Chondrocyte (in vitro differentiated cells): ENCODE measurements around the gene DHRS11. TPM values are rescaled to one million over a fixed set of nuclear protein-coding genes. Genes with fewer than 3 reads are reported as not detected.

Experiments
- DNase-seq: peaks from one replicate; pipeline ENCODE4 v3.0.0; 2021; ENCODE audit warnings: mixed read lengths, low spot score
- H3K27ac Mint-ChIP-seq: one replicate; pipeline ENCODE4 v1.8.0; 2021; ENCODE audit warnings: mild to moderate bottlenecking, moderate library complexity, mixed read lengths; ENCODE audit not compliant: unreplicated experiment
- H3K27me3 Mint-ChIP-seq: 2 replicates; pipeline ENCODE4 v1.8.0; 2021; ENCODE audit warnings: low read depth, mixed read lengths
- H3K36me3 Mint-ChIP-seq: 2 replicates; pipeline ENCODE4 v1.8.0; 2021; ENCODE audit warnings: low read depth, mixed read lengths
- H3K4me1 Mint-ChIP-seq: 2 replicates; pipeline ENCODE4 v1.8.0; 2021; ENCODE audit warnings: low read depth, mild to moderate bottlenecking, mixed read lengths
- H3K4me3 Mint-ChIP-seq: one replicate; pipeline ENCODE4 v1.8.0; 2021; ENCODE audit warnings: mild to moderate bottlenecking, moderate library complexity, mixed read lengths; ENCODE audit not compliant: unreplicated experiment
- H3K9me3 Mint-ChIP-seq: 2 replicates; pipeline ENCODE4 v1.8.0; 2021; ENCODE audit warnings: low read depth, mixed read lengths
- CTCF ChIP-seq: fragments of 200-600 bp; sonication (generic); IDR thresholded peaks from 2 replicates; pipeline ENCODE4 v1.5.0; 2021; ENCODE audit warnings: antibody characterized with exemption, mild to moderate bottlenecking, moderate library complexity
- total RNA-seq: library from RNA; stranded (reverse); gene quantifications from 3 replicates; pipeline ENCODE4 v1.2.1, GENCODE V29; 2021

DHRS11 gene
- total RNA-seq, 1 donor from 2014 or later, result 4.2 TPM

DNA sequence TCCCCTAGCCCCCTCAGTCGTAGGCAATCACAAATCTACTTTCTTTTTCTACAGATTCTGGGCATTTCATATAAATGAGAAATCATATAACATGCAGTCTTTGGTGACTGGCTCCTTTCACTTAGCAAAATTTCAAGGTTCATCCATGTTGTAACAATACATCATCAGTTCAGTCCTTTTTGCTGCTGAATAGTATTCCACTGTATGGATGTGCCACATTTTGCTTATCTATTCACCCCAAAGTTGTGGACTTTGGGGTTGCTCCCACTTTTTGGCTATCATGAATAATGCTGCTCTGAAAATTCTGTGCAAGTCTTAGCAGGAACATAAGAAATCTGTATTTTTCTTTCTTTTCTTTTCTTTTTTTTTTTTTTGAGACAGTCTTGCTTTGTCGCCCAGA is 48.7 kb downstream of the DHRS11 start:
- Mint-ChIP-seq H3K36me3 (no peaks in the 10 kb centered on the region), H3K9me3 (no peaks in the 10 kb centered on the region), H3K4me3 (no peak overlapping the region), H3K27me3 (peaks cover 75% of the 10 kb centered on the region), H3K4me1 (peaks cover 16% of the 10 kb centered on the region), H3K27ac (no peak overlapping the region)
- no peak for DNase-seq
- no peak for TF ChIP-seq CTCF

DNA sequence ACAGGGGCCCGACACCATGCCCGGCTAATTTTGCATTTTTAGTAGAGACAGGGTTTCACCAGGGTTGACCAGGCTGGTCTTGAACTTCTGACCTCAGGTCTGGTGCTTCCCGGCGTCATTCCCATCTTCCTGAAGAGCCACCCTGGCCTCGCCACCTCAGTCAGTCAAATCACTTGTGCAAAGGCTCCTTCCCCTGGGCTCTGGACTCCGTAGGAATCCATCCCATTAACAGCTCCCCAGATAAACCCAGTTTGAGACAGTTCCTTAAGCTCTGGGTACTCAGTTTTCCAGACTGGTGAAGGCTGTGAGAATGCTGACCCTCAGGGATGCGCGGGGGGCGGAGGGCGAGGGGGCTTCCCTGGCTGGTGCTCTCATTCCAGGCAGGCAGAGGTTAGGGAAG is 49.2 kb downstream of the DHRS11 start:
- Mint-ChIP-seq H3K4me3 (peak overlapping the region; percentile 73), H3K27me3 (peaks cover 77% of the 10 kb centered on the region), H3K9me3 (no peaks in the 10 kb centered on the region), H3K36me3 (no peaks in the 10 kb centered on the region), H3K4me1 (peaks cover 16% of the 10 kb centered on the region), H3K27ac (no peak overlapping the region)
- no peak for DNase-seq
- no peak for TF ChIP-seq CTCF

DNA sequence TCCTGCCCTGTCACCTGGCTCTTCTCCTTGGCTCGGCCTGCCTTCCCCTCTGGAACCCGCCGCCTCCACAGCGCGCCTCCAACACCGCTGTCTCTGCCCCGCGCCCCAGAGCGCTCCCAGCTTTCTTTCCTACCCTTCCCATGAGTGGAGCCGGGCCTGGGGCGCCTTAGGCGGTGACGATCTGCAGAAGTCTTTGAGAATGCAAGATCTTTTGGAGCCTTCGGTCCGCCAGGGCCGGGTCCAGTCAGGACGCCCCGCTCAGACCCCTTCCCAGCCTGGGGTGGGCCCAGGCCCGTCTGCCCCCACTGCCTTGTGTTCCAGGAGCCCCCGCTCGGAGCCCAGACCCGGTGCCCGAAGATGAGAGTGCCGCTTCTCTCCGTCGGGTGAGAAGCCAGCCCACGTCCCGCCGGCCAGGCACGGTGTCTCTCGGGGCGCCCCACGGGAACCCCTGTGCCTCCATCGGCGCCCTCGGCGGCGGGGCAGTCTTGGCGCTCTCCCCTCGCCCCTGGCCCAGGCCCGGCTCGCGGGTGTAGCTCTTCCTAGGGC is 49.7 kb downstream of the DHRS11 start:
- Mint-ChIP-seq H3K4me3 (peak overlapping the region; percentile 73), H3K9me3 (no peaks in the 10 kb centered on the region), H3K36me3 (no peaks in the 10 kb centered on the region), H3K27me3 (peaks cover 80% of the 10 kb centered on the region), H3K27ac (no peak overlapping the region), H3K4me1 (peaks cover 16% of the 10 kb centered on the region)
- TF ChIP-seq CTCF, result no peak
- DNase-seq, result no peak

DNA sequence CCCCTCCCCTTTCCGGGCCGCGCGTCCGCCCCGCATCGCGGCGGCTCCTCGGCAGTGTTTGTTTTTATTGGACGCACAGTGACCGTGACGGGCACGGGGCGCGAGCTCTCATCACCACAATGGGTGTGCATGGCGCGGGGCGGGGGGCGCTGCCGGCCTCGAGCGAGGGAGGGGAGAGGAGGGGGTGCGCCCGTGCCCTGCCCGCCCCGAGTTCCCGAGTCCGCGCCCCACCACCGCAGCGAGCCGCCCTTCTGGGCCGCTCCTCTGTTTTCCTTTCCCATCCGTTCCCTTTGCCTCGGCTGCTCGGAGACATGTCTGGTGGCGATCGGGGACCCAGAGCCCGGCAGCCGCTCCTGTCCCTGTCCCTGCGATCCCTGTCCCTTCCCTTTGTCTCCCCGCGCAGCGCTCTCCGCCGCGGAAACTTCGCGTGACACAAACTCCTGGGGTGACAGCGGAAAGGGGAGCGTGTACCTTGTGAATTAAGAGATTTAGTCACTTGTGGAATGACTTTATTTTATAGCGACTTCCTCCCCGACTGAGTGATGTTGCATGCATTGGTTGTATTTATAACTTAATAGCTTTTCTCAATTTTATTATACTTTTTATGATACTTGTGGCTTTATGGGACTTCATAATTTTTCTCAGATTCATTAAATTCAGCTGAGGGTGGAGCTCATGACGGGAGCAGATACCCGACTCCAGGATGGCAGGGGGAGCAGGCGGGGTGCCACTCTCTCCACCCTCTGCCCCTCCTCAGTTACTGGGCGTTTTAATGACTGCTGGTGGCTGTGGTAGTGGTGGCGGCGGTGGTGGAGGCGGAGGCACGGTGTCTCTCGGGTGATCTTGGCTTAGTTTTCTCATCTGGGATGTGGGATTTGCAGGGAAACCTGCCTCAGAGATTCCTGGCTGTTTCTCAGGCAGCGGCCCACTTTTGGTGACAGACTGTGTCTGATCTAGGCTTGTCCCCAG is 50.5 kb downstream of the DHRS11 start:
- peak overlapping the region; percentile 73 for H3K4me3 Mint-ChIP-seq
- peaks cover 16% of the 10 kb centered on the region for H3K4me1 Mint-ChIP-seq
- H3K36me3 Mint-ChIP-seq, result peaks cover 2% of the 10 kb centered on the region
- H3K27me3 Mint-ChIP-seq, result peaks cover 80% of the 10 kb centered on the region
- DNase-seq, result no peak
- no peaks in the 10 kb centered on the region for H3K9me3 Mint-ChIP-seq
- no peak overlapping the region for H3K27ac Mint-ChIP-seq
- peak; percentile 9 for TF ChIP-seq CTCF

GRCh38 chr17:36643086-36643685 is 51.5 kb downstream of the DHRS11 start:
- peaks cover 16% of the 10 kb centered on the region for H3K4me1 Mint-ChIP-seq
- no peak overlapping the region for H3K4me3 Mint-ChIP-seq
- peaks cover 2% of the 10 kb centered on the region for H3K36me3 Mint-ChIP-seq
- H3K27me3 Mint-ChIP-seq, result peaks cover 73% of the 10 kb centered on the region
- no peak for DNase-seq
- no peak overlapping the region for H3K27ac Mint-ChIP-seq
- TF ChIP-seq CTCF, result no peak
- no peaks in the 10 kb centered on the region for H3K9me3 Mint-ChIP-seq
